Thoracic aorta (tissue), 2 donors: ENCODE measurements around the gene SRSF2. TPM values are rescaled to one million over a fixed set of nuclear protein-coding genes. Genes with fewer than 3 reads are reported as not detected.
A peak's percentile ranks its signal among the peaks of the same experiment; 100 is the strongest.

Experiments
- ATAC-seq: fragments of 150-250 bp; one replicate; pipeline ENCODE4 v1.8.0; 2017; ENCODE audit warnings: low read depth; ENCODE audit not compliant: insufficient number of reproducible peaks, low FRiP score
- DNase-seq: peaks from one replicate; pipeline ENCODE4 v3.0.0-alpha.2; 2020; ENCODE audit warnings: low spot score
- H3K27ac ChIP-seq, 2 donors: fragments of 200-600 bp; sonication (generic); 1 replicate in 1 of 2; 2 replicates in 1 of 2; pipeline ENCODE4 v1.5.1; 2016; ENCODE audit warnings: mild to moderate bottlenecking in 2 of 2, moderate library complexity in 2 of 2
- H3K27me3 ChIP-seq: fragments of 200-600 bp; sonication (generic); replicated peaks from 2 replicates; pipeline ENCODE4 v1.6.0; 2016; ENCODE audit warnings: mild to moderate bottlenecking; ENCODE audit not compliant: insufficient read depth
- H3K36me3 ChIP-seq: fragments of 200-600 bp; sonication (generic); one replicate; pipeline ENCODE4 v1.5.1; 2016
- H3K4me1 ChIP-seq, 2 donors: fragments of 200-600 bp; sonication (generic); 1 replicate in 1 of 2; 2 replicates in 1 of 2; pipeline versions ENCODE4 v1.5.1 to v1.6.0; 2016; ENCODE audit warnings: low read depth in 2 of 2, mild to moderate bottlenecking in 1 of 2; ENCODE audit not compliant: control insufficient read depth in 1 of 2
- H3K4me3 ChIP-seq: fragments of 200-600 bp; sonication (generic); 2 replicates; pipeline ENCODE4 v1.5.1; 2016; ENCODE audit warnings: mild to moderate bottlenecking
- H3K9me3 ChIP-seq: fragments of 200-600 bp; sonication (generic); 2 replicates; pipeline ENCODE4 v1.5.1; 2016
- CTCF ChIP-seq: fragments of 200-600 bp; sonication (generic); IDR thresholded peaks from one replicate; pipeline ENCODE4 v1.5.1; 2019; ENCODE audit warnings: antibody characterized with exemption
- total RNA-seq, 2 donors: library from RNA; depleted of rRNA; stranded (reverse); fragments of >200 nt; gene quantifications; one replicate each; pipeline versions ENCODE4 v1.1.0 to v1.2.3, GENCODE V29; 2016

Gene SRSF2
- total RNA-seq, 2 donors from 2014 or later: 265 to 266 TPM

GRCh38 chr17:76685366-76685765 lies 51.8 kb downstream of the SRSF2 start:
- H3K27me3 ChIP-seq: no peaks in the 10 kb centered on the region
- H3K27ac ChIP-seq: peak overlapping the region in 1 of 2 donors; percentile 93
- DNase-seq (no peak), ATAC-seq (no peak)
- TF ChIP-seq CTCF: no peak
- no peak overlapping the region for H3K4me3 ChIP-seq
- H3K36me3 ChIP-seq: peaks cover 35% of the 10 kb centered on the region
- H3K4me1 ChIP-seq: peaks cover 28 to 46% of the 10 kb centered on the region in 2 donors
- H3K9me3 ChIP-seq: no peaks in the 10 kb centered on the region

GRCh38 chr17:76684756-76685155 lies 52.4 kb downstream of the SRSF2 start:
- no peak for ATAC-seq
- Histone ChIP-seq H3K4me1 (peaks cover 28 to 43% of the 10 kb centered on the region in 2 donors), H3K4me3 (no peak overlapping the region), H3K9me3 (no peaks in the 10 kb centered on the region), H3K27ac (no peak overlapping the region), H3K27me3 (no peaks in the 10 kb centered on the region), H3K36me3 (peaks cover 35% of the 10 kb centered on the region)
- DNase-seq: no peak
- TF ChIP-seq CTCF: no peak

Other genes starting within 250 kb of the SRSF2 start
- gene RHBDF2, start 235.9 kb downstream of the SRSF2 start, total RNA-seq: 100 to 1,000 TPM in 1 of 2 donors, 10 to 100 TPM in 1; 91.6 to 153 TPM
- 10 to 100 TPM in 1 of 2 donors, 1 to 10 TPM in 1; 8.3 to 17.7 TPM for gene CYGB, start 199.6 kb downstream of the SRSF2 start, total RNA-seq
- 1 to 10 TPM; 1.9 to 2.4 TPM for gene PRCD, start 197.3 kb downstream of the SRSF2 start, total RNA-seq
- 1 to 10 TPM in 1 of 2 donors, not detected in 1; 1.8 TPM for gene ST6GALNAC2, start 151.5 kb downstream of the SRSF2 start, total RNA-seq
- gene ST6GALNAC1, start 93.6 kb downstream of the SRSF2 start, total RNA-seq: 1 to 10 TPM; 1.2 to 1.3 TPM
- 100 to 1,000 TPM; 241 to 341 TPM for gene MXRA7, start 26.4 kb downstream of the SRSF2 start, total RNA-seq
- 10 to 100 TPM; 32.4 to 36.1 TPM for gene JMJD6, start 10.7 kb downstream of the SRSF2 start, total RNA-seq
- gene METTL23, start 10.5 kb downstream of the SRSF2 start, total RNA-seq: 10 to 100 TPM; 12.1 to 42.5 TPM
- gene MFSD11, start 788 bp upstream of the SRSF2 start, total RNA-seq: 10 to 100 TPM; 49.7 to 52.3 TPM
- gene MGAT5B, start 131.1 kb upstream of the SRSF2 start, total RNA-seq: under 1 TPM in 1 of 2 donors, not detected in 1; 0.14 TPM